SK-N-SH (cell line): Measurements from ENCODE around the gene LONRF2.

Experiments used
- CHD2 ChIP-seq: fragments of 150-350 bp; IDR thresholded peaks from 2 replicates; pipeline ENCODE4 v1.6.1; 2018; ENCODE audit warnings: low read length; ENCODE audit not compliant: partially characterized antibody
- ELF1 ChIP-seq: IDR thresholded peaks from 2 replicates; pipeline ENCODE4 v1.4.0; 2012
- FOXJ3 ChIP-seq: sonication (generic); formaldehyde crosslinking; IDR thresholded peaks from 2 replicates; pipeline ENCODE4 v1.5.1; 2020; ENCODE audit warnings: mild to moderate bottlenecking, missing genetic modification reagents
- GABPA ChIP-seq: IDR thresholded peaks from 2 replicates; pipeline ENCODE4 v1.4.0; 2012; ENCODE audit warnings: low read depth, mild to moderate bottlenecking
- SIN3A ChIP-seq: IDR thresholded peaks from 2 replicates; pipeline ENCODE4 v1.6.1; 2012; ENCODE audit warnings: low read depth, mild to moderate bottlenecking, low read length, moderate library complexity, borderline replicate concordance
- YY1 ChIP-seq: IDR thresholded peaks from 2 replicates; pipeline ENCODE4 v1.4.0; 2012; ENCODE audit warnings: low read depth, mild to moderate bottlenecking
- TF ChIP-seq, protein P1 (sequence below): fragments of 200-600 bp; sonication (generic); IDR thresholded peaks from 2 replicates; pipeline ENCODE4 v1.6.1; 2017; ENCODE audit warnings: antibody characterized with exemption, mild to moderate bottlenecking, moderate library complexity
- TF ChIP-seq, protein P2 (sequence below): IDR thresholded peaks from 2 replicates; pipeline ENCODE4 v1.6.1; 2012; ENCODE audit warnings: mild to moderate bottlenecking, low read depth, low read length, moderate library complexity
- TF ChIP-seq, protein P3 (sequence below): fragments of 150-350 bp; IDR thresholded peaks from 2 replicates; pipeline ENCODE4 v1.6.1; 2017; ENCODE audit warnings: antibody characterized with exemption, low read length, low read depth, borderline replicate concordance

DNA sequence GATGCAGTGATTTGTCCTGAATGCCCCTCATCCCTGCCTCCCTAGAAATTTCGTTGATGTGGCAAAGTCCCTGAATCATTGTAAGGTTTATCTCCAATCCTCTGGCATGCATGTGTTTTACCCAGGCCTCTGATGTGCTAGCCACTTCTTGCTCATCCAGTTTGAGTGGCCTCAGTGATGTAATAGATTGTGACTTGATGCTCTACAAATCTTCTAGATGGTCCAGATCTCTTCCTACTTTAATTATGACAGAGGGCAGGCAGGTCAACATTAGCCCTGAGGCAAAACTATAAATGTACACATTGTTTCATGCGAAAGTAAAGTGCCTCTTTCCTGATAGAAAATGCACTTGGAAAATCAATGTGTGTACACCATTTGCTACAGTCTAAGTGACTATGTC lies 54.5 kb downstream of the LONRF2 start:
- TF ChIP-seq ELF1 = no peak
- TF ChIP-seq, protein P1, sequence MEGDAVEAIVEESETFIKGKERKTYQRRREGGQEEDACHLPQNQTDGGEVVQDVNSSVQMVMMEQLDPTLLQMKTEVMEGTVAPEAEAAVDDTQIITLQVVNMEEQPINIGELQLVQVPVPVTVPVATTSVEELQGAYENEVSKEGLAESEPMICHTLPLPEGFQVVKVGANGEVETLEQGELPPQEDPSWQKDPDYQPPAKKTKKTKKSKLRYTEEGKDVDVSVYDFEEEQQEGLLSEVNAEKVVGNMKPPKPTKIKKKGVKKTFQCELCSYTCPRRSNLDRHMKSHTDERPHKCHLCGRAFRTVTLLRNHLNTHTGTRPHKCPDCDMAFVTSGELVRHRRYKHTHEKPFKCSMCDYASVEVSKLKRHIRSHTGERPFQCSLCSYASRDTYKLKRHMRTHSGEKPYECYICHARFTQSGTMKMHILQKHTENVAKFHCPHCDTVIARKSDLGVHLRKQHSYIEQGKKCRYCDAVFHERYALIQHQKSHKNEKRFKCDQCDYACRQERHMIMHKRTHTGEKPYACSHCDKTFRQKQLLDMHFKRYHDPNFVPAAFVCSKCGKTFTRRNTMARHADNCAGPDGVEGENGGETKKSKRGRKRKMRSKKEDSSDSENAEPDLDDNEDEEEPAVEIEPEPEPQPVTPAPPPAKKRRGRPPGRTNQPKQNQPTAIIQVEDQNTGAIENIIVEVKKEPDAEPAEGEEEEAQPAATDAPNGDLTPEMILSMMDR = no peak
- TF ChIP-seq GABPA = no peak
- TF ChIP-seq, protein P2, sequence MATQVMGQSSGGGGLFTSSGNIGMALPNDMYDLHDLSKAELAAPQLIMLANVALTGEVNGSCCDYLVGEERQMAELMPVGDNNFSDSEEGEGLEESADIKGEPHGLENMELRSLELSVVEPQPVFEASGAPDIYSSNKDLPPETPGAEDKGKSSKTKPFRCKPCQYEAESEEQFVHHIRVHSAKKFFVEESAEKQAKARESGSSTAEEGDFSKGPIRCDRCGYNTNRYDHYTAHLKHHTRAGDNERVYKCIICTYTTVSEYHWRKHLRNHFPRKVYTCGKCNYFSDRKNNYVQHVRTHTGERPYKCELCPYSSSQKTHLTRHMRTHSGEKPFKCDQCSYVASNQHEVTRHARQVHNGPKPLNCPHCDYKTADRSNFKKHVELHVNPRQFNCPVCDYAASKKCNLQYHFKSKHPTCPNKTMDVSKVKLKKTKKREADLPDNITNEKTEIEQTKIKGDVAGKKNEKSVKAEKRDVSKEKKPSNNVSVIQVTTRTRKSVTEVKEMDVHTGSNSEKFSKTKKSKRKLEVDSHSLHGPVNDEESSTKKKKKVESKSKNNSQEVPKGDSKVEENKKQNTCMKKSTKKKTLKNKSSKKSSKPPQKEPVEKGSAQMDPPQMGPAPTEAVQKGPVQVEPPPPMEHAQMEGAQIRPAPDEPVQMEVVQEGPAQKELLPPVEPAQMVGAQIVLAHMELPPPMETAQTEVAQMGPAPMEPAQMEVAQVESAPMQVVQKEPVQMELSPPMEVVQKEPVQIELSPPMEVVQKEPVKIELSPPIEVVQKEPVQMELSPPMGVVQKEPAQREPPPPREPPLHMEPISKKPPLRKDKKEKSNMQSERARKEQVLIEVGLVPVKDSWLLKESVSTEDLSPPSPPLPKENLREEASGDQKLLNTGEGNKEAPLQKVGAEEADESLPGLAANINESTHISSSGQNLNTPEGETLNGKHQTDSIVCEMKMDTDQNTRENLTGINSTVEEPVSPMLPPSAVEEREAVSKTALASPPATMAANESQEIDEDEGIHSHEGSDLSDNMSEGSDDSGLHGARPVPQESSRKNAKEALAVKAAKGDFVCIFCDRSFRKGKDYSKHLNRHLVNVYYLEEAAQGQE = no peak
- TF ChIP-seq, protein P3, sequence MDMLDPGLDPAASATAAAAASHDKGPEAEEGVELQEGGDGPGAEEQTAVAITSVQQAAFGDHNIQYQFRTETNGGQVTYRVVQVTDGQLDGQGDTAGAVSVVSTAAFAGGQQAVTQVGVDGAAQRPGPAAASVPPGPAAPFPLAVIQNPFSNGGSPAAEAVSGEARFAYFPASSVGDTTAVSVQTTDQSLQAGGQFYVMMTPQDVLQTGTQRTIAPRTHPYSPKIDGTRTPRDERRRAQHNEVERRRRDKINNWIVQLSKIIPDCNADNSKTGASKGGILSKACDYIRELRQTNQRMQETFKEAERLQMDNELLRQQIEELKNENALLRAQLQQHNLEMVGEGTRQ = no peak
- TF ChIP-seq YY1 = no peak
- TF ChIP-seq CHD2 = no peak
- TF ChIP-seq SIN3A = no peak
- TF ChIP-seq FOXJ3 (CRISPR knock-in tag) = no peak
